HK-2 (cell line): Measurements from ENCODE around the gene PBX4.

Source experiments
- DNase-seq: peaks from one replicate; pipeline ENCODE4 v3.0.0-alpha.2; 2018; ENCODE audit not compliant: unreplicated experiment

The PBX4 gene

DNA sequence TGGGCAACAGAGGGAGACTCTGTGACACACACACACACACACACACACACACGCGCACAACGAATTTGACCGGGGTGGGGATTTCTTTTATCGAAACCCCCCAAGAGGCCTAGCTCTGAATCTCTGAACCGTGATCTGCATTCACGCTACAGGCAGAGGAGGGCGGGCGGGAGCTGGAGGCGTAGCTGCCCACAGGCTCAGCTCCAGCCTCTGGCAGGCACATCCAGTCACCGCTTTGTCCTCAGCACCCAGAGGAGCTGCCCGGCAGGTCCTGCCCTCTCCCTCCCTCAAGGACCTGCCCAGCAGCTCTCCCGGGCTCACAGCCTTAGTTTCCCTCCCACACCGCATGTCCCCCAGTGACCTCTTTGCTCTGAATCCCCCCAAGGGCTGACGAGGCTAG lies 60.4 kb downstream of the PBX4 start:
- DNase-seq = no peak

DNA sequence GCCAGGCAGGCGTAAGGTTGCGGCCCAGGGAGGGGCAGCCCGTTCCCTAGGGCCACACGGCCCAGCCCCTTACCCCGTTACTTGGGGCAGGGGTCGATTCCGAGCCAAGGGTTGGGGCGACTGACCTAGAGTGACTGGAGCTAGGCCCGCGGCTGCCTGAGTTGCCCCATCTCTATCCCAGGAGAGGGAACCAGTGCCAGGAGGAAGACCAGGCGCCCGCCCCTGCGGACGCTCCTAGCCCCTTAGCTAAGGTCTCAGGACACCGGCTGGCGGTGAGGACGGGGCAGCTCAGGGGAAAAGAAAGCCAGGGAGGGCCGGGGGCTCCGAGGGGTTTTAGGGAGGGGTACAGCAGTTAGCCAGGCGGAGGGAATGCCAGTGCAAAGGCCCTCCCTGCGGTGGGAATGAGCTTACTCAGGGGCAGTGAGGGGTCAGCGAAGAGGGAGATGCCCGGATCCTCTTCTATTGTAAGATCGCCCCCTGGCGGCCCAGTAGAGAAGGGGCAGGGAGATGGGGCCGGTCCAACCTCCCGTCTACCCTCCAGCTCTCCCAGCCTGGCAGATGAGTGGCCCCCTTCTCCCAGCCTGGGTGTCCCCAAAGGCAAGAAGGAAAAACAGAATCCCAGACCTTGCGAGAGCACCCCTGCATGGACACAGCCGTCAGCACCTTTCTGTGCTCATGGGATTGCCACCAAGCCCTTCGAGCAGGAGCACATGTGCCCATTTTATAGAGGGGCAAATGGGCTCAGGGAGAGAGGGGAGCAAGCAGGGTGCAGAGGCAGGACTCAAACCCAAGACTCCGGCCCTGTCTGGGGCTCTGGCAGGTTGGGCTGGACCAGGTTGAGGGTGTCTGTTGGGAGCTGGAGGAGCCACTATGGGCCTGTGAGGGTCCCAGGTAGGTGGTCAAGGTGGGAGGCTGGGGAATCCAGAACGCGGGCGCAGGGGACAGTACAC lies 64.1 kb downstream of the PBX4 start:
- DNase-seq = peak; percentile 63

DNA sequence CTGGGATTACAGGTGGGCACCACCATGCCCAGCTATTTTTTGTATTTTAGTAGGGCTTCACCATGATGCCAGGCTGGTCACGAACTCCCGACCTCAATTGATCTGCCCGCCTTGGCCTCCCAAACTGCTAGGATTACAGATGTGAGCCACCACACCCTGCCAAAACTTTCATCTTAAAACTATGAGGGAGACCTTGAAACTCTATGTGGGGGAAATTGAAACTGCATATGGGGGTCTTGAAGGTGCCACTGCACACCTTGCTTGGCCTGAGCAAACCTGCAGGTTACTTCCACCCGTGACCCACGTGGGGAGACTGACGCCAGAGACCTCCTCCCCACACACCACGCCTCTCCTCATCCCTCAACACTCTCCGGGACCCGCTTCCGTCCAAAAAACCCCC lies 64.8 kb downstream of the PBX4 start:
- DNase-seq = no peak

DNA sequence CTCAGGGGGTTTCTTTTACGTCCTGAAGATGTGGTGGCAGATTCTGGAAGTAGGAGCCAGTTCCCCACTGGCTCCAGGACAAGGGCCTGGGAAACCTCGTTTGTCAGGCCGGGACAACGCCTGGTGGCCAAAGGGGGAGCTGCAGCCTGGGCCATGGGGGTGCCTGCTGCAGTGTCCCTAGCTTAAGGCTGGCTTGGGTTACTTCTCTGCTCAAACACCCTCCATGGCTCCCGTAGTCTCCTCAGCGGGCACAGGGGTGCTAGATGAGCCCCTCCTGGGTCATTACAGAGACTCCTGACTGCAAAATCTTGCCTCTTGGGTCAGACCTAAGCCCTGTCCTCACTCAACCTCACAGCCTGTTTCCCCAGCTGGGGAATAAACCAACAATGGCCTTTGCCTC lies 65.7 kb downstream of the PBX4 start:
- DNase-seq = no peak

DNA sequence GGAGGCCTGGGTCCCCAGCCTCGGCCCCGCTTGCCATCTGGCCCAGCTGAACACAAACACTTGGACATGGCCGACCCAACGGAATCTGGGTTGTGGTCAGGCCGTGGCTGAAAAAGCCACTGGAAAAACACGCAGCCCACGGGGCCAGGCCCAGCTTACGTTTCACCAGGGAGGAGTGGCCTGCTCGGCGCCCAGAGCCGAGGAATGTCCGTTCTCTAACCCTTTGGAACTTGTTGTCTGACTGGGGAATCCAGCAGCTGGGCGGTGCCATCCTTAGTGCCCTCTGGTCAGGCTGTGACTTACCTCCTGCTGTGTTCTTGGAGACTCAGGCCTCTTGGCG lies 66.7 kb downstream of the PBX4 start:
- DNase-seq = no peak

DNA sequence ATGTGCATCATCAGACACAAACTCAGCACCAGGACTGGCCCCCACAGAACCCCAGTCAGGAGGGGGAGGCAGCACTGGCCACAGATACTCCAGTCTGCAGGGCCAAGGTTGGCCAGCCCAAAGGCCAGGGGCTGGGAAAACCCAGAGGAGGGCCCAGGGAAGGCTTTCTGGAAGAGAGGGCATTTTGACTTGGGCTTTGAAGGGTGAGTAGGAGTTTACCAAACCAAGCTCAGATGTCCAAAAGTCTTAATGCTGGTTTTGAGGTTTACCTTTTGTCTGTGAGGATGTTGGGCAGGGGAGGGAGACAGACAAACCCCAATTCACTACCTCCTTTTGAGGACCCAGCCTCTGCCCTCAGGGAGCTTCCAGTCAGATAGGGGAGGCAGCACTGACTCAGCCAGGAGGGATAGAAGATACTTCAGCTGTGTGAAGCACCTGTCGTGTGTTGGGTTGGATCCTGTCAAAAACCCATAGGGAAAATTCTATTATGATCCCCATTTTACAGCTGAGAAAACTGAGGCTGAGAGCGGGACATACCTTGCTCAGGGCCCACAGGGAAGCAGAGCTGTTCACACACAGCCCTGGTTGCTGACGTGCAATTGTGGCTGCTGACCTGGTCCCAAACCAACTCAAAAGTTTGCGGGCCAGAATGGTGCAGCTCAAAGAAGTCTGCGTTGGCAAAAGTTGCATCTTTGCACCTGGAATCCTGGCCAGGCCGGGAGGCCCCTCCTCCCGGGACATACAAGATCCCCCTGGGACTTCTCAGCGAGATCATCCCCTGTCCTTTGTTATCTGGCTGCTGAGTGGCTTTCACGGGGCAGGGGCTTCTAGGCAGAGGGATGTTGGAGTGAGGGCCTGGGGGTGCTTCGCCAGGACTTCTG lies 67.3 kb downstream of the PBX4 start:
- no peak for DNase-seq

DNA sequence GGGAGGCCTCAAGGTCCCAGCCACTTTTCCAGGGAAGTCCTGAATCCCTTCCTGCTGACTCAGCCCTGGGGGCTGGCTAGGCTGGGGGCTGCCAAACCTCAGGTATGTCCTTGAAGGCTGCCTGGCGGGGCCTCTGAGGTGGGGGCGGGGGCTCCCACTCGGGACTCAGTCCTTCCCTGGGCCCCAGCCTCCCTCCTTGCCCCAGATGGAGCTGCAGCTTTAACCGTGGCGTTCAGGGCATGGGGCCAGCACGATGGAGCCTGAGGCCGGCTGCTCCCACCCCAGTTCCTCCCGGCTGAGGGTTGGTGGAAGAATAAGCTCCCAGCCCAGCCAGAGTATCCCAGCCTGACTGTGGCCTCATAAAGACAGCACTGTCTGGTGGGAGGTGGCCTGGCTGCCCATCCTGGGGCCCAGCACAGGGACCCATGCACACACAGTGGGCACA lies 68.0 kb downstream of the PBX4 start:
- peak; percentile 56 for DNase-seq

DNA sequence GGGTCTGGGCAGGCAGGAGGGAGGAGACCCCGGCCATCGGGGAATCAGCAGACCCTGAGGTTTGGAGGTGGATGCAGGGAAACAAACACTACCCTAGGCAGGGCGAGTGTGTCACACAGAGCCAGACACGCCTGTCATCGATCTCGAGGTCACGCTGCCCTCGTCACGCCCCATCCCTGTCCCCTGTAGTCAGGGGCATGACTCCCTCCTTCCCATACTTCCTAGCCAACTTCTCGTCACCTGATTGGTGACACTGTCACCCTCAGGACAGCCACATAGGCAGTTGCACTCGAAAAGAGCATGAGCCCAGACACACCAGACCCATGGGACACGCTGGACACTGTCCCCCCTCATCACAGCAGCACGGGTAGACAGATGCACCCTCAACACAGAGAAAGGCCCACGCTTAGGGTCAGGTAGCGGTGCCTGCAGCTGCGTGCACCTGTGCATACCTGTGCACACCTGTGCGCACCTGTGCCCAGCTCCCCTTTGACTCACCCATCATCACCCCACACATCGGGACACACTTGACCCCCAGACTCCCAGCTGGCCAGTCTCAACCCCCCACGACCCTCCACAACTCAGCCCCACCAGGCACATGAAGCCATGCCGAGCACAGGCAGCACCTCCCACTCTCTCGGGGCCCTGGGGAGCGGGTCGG lies 68.6 kb downstream of the PBX4 start:
- no peak for DNase-seq

DNA sequence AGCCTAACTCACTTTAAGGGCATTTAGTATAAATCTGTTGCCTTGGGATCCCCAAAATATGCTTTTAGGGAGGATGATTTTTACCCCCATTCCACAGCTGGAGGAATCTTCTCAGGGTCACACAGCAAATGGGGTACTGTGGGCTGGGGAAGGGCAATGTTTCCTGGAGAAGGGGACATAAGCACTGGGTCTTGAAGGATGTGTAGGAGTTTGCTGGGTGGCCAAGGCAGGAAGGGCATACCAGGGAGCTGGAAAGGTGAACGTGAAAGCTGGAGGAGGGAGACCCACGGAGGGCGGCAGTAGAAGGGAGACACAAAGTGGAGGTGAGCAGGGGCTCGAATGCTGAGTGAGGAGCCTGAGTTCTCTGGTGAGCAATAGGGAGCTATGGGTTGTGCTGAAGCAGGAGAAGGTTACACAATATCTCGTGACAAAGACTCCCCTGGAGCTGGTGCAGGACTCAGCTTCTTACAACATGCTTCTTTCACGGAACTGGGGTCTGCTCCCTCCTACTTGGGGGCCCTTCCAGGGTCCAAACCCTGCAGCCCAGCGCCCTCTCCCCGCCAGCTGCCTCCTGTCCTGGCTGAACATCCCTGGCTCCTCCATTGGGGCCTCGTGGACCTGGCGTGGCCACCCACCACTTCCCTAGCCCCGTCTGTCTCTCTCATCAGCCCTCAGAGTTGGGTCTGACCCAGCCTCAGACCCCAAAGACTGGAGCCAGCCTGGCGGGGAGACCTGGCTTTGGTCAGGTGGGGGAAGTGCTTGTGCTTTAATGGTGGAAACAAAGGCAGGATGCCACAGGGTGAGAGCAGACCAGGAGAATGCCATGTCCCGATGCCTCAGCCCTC lies 69.3 kb downstream of the PBX4 start:
- DNase-seq = no peak

DNA sequence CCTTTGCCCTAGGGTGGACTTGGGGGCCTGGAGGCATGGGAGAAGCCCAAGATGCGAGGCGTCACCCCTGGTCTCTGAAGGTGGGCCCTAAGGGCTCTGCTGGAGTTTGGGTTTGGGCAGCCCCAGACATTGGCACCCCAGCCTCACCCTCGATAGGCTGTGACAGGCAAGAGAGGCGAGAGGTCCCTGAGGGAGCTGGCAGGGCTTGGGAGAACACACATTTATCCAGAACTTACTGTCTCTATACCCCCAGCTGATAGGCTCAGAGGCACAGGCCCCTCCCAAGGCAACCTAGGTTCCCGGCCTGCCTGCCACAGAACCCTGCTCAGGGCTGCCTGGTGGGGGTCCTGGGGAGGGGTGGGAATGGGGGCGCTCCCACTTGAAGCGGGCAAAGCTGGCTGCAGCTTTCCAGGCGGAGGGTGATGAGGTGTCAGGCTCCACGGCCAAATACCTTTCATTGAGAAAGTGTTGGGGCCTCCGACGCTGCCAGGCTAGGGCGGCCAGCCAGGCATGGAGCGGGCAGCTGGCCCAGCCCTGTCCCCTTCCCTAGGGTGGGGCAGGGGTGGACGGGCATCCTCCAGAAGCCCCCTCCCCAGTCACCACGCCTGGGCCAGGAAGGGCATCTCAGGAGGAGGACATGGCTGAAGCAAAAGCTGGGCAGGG lies 70.7 kb downstream of the PBX4 start:
- no peak for DNase-seq

DNA sequence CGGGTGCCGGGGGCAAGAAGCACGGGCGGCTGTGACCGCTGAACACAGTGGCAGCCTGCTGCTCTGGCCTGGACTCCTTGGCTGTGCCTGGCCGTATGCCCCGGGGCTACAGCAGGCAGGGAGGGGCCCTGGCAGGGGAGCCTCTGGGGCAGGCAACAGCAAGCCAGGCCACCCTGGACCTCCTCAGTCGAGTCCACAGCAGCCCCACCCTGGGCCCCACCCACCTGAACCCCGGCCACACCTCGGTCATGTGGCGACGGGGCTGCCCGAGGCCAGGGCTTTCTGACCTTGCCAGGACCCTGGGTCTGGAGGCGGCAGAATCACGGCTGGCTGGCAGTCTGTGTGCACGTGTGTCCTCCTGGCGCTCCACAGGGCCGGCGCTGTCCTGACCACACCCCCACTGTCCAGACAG lies 71.7 kb downstream of the PBX4 start:
- no peak for DNase-seq

DNA sequence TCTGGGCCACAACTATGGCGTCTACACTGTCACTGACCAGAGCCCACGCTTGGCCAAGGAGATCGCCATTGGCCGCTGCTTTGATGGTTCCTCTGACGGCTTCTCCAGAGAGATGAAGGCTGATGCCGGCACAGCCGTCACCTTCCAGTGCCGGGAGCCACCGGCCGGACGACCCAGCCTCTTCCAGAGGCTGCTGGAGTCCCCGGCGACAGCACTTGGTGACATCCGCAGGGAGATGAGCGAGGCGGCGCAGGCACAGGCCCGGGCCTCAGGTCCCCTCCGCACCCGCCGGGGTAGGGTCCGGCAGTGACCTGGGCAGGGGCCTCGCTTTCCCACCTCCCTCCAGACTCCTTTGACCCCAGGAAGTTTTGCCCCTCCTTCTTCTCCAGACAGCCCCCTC lies 72.8 kb downstream of the PBX4 start:
- DNase-seq = no peak

DNA sequence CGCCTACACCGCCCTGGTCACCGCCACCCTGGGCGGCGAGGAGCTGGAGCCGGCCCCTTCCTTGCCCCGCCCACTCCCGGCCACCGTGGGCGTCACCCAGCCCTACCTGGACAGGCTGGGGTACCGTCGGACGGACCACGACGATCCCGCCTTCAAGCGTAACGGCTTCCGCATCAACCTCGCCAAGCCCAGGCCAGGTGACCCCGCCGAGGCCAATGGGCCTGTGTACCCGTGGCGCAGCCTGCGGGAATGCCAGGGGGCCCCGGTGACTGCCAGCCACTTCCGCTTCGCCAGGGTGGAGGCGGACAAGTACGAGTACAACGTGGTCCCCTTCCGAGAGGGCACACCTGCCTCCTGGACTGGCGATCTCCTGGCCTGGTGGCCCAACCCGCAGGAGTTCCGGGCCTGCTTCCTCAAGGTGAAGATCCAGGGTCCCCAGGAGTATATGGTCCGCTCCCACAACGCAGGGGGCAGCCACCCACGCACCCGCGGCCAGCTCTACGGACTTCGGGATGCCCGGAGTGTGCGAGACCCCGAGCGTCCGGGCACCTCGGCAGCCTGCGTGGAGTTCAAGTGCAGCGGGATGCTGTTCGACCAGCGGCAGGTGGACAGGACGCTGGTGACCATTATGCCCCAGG lies 73.4 kb downstream of the PBX4 start:
- DNase-seq = no peak

DNA sequence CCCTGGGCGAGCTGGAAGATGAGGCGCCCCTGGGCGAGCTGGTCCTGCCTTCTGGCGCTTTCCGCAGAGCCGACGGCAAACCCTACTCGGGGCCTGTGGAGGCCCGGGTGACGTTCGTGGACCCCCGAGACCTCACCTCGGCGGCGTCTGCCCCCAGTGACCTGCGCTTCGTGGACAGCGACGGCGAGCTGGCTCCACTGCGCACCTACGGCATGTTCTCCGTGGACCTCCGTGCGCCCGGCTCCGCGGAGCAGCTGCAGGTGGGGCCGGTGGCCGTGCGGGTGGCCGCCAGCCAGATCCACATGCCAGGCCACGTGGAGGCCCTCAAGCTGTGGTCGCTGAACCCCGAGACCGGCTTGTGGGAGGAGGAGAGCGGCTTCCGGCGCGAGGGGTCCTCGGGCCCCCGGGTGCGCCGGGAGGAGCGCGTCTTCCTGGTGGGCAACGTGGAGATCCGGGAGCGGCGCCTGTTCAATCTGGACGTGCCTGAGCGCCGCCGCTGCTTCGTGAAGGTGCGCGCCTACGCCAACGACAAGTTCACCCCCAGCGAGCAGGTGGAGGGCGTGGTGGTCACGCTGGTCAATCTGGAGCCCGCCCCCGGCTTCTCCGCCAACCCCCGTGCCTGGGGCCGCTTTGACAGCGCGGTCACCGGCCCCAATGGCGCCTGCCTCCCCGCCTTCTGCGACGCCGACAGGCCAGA lies 74.1 kb downstream of the PBX4 start:
- no peak for DNase-seq

DNA sequence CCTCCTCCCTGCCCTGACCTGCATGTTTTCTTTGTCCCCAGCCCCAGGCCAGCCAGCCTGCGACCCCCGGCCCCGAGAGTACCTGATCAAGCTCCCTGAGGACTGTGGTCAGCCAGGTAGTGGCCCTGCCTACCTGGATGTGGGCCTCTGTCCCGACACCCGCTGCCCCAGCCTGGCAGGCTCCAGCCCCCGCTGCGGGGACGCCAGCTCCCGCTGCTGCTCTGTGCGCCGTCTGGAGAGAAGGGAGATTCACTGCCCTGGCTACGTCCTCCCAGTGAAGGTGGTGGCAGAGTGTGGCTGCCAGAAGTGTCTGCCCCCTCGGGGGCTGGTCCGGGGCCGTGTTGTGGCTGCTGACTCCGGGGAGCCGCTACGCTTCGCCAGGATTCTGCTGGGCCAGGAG lies 74.8 kb downstream of the PBX4 start:
- no peak for DNase-seq

DNA sequence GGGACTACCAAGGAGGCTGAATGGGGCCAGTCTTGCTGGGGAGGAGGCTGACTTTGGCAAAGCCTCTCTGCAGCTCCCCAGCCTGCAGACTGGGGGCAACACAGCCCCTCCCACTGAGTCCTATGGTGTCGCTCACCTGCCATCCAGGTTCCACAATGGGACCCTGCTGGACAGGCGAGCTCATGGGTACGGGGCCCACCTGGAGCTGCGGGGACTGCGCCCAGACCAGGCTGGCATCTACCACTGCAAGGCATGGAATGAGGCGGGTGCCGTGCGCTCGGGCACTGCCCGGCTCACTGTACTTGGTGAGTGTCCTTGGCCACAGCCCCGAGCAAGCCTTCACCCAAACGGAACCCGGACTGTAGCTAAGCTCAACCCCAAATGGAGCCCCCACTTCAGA lies 75.4 kb downstream of the PBX4 start:
- DNase-seq = no peak

DNA sequence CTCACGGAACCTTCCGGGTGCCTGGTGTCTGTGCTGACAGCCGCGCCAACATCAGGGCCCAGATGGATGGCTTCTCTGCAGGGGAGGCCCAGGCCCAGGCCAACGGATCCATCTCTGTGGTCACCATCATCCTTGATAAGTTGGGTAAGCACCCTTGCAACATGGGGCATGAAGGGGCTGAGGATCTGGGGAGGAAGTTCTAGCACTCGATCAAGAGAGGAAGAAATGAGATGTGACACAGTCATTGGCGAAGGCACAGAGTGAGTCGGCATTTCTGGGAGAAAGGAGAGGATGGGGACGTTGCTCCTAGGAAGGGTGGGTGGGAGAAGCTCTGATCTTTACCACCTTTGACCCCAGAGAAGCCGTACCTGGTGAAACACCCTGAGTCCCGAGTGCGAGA lies 76.0 kb downstream of the PBX4 start:
- DNase-seq = no peak

DNA sequence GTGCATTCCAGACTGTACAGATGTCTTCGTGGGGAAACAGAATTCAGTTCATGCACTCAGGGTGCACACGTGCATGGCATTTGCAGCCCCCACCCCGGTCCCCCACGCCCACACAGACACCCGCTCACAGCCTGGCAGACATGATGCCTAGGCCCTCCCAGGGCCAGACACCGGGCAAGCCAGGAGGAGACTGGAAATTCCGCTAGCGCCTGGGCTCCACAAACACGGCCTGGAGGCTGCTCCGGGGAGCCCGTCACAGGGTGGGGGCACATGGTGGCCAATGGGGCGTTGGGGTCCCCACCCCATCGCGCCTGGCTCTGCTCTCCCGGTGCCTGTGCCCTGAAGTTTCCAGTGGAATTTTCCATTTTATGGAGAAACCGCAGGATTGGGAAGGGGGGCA lies 76.9 kb downstream of the PBX4 start:
- no peak for DNase-seq

DNA sequence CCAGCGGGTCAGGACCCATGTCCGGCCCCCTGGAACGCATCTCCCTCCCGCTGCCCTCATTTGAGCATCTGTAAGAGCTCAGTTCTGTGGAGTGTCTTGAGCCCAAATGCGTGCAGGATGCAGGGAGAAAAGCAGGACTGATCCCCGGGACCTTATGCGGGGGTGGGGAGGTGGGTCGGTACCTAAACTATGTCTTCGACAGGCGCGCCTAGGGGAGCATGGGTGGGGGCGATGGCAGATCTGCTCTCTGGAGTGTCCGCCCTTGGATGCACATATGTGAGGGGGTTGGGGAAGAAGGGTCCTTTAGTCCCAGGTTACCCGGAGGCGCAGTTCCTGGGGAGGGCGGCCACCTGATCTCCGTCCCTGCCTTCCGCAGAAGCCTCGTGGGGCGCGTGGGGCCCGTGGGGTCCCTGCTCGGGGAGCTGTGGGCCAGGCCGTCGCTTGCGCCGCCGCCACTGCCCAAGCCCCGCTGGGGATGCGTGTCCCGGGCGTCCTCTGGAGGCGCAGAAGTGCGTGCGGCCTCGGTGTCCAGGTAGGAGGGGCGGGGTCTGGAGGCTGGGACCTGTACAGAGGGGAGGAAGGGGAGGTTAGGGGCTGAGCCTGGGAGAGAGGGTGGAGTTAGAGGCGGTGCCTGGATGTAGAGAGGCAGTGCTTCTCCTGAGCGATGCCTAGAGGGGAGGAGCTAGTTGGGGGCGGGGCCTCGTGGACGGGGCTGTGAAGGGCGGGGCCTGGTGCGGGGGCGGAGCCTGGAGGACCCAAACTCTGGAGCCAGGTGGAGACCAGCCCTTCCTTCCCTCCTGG lies 77.6 kb downstream of the PBX4 start:
- DNase-seq = no peak
